TTC549 (cell line): ENCODE results near the gene HOXA7.

Source experiments
- FAIRE-seq: peaks from 2 replicates; lab custom pipeline; 2012; peaks lifted over from hg19 to GRCh38; lab: Jason Lieb, UNC

HOXA7 gene

GRCh38 chr7:27170426-27171324 is 14.2 kb upstream of the HOXA7 start:
- FAIRE-seq = peak; percentile 49

DNA sequence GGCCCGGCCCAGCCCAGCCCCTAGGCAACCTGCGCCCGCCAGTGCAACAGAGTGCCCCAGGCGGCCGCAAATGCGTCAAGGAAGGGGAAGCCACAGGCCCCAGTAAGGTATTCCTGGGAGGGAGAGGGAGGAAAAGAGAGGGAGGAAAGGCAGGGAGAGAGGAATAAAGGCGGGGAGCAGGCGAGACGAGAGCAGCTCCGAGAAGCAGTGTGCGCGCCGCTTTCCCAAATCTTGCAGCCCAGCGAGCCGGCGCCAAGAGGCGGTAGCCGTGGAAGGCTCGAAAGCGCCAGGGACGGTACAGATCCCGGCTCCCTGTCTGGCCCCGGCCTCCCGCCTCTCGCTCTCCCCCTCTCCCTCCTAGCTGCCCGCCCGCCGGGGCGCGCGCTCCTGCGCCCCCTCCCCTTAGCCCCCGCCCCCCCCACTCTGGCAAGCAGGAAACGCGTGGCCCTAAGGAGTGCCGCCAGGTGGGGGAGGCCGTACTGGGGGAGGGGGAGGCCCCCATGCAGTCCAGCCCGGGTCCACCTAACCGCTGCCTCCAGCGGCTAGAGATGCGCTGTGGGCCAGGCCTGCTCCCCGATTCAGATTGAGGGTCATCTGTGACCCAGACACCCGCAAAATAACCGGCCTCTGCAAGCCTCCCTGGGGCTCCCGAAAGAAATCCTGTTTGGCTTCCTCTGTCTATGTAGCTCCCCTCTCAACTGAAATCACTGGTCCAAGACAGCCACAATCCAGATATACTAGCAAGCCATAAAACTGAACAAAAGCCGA is 13.4 kb upstream of the HOXA7 start:
- FAIRE-seq = no peak

GRCh38 chr7:27168265-27168947 is 11.9 kb upstream of the HOXA7 start:
- no peak for FAIRE-seq

- FAIRE-seq = no peak
Observed at GRCh38 chr7:27167916-27168264, 11.4 kb upstream of the HOXA7 start.

- FAIRE-seq = no peak
Observed at GRCh38 chr7:27166531-27167505, 10.3 kb upstream of the HOXA7 start.

GRCh38 chr7:27165996-27166530 is 9.6 kb upstream of the HOXA7 start:
- FAIRE-seq = no peak

- no peak for FAIRE-seq
Observed at GRCh38 chr7:27165089-27165995, 8.9 kb upstream of the HOXA7 start, which contains the start of gene HOXA9. Gene HOXA9, minus strand, starts transcription at chr7:27165537. Its CDS starts 80 bp downstream, at chr7:27165457.

GRCh38 chr7:27164367-27165088 is 8.1 kb upstream of the HOXA7 start:
- FAIRE-seq = no peak

DNA sequence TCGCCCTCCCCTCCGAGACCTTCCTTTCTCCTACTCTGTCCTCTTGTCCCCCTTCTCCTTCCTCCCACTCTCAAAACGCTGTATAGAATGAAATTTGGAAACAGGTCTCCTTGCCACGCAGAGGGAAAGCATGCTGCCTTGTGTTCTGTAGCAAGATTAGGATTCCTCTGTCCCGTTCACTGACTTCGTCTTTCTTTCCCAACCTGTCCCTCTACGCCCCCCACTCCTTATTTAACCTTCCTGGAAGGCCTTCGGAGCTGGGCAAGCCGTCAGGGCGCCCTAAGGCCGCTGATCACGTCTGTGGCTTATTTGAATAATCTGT is 7.5 kb upstream of the HOXA7 start:
- FAIRE-seq = no peak

- FAIRE-seq = no peak
Observed at GRCh38 chr7:27163288-27164044, 7.0 kb upstream of the HOXA7 start.

GRCh38 chr7:27162561-27163287 is 6.2 kb upstream of the HOXA7 start:
- no peak for FAIRE-seq

DNA sequence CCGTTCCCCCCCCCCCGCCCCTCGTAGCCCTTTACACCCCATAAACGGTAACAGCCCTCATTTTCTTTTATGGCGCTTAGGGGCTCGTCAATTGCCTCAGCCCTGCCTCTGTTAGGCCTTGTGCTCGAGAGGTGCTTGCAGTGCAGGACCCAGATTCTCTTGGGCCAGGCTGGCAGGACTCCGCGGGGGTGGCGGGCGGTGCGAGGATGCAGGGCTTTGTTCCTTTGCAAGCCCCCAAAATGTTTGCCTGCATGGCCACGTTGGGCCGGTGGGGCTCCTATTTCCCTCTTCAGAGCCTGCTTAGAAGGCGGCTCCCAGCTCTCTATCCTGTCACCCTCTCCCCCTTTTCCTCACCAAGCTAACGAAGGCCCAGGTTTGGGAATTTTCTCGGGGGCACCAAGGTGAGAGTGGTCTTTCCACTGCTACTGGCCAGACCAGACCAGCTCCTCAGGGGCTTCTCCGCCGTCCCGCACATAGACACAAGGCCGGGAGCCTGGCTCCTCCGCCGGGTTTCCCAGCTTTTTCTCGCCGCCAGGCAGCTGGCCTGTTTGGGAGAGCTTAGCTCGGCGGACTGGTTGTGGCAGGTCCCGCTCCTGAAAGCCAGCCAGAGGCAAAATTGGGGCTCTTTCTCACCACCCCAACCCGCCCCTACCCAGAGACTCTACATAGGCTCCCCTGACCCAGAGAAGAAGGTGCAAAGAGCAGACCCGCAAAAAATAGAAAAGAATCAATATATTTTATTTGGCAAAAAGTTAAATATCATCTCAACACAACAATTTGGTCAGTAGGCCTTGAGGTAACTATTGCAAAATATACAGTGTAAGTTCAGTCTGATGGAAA is 5.5 kb upstream of the HOXA7 start:
- no peak for FAIRE-seq

DNA sequence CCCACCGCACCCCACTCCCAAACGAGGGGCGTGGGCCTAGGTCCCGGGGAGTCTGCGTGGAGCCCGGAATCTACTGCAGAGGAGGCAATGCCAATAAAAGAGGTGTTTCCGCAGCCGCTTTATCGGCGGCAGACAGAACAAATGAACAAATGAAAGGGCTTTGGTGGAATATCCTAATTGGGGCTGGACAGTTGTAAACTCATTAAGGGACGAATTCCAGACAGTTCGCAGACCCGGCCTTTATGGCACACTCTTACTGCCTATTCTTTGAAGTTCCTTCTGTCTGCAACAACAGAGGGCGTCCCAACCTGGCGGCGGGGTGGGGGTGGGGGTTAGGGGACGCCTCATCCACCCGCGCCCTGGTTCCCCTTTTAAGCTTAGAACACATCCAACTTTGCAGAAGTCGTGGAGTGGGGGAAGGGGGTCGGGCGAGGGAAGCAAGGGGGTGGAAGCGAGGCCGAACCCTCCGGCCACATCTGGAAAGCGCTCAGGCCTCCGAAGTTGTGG is 4.8 kb upstream of the HOXA7 start:
- FAIRE-seq = no peak

DNA sequence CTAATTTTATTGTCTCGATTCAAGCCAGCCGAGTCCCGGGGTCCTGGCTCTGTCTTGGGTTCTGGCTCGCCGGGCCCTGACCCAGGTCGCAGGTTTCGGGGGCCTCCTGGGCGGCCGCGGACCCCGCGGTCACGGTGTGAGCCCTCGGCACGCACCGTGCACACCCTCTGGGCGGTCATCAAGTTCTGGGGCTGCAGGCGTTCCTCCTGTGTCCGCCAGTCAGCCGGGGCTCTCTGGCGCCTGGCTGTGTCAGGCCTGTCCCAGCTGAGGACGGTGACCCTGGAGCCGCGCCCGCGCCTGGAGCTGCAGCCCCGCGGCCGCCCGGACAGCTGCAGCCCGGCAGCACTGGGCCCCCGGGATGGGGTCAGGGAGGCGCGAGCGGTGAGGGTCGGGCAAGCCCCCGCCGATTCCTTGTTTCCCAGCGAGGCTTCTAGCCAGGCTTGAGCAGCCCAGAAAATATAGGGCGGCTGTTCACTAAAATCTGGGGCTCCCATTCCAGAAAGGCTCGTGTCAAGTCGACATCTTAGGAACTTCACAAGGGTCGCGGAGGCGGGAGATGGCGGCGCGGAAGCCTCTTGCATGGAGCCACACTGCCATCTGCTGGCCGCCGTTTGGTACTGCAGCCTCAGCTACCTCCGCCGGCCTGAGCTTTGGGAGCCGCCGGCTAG is 4.2 kb upstream of the HOXA7 start:
- no peak for FAIRE-seq

- FAIRE-seq = no peak
Observed at GRCh38 chr7:27160145-27160545, 3.7 kb upstream of the HOXA7 start.
